ENCODE data around the gene PMS2.

GRCh38 chr7:6011541-6011940 lies 2.7 kb upstream of the PMS2 start:
- TF ChIP-seq EZH2 (IDR thresholded peaks at IDR 0.05) (no peak), EZH2phosphoT487 (IDR thresholded peaks at IDR 0.05) (no peak)
- TF ChIP-seq, protein P1, sequence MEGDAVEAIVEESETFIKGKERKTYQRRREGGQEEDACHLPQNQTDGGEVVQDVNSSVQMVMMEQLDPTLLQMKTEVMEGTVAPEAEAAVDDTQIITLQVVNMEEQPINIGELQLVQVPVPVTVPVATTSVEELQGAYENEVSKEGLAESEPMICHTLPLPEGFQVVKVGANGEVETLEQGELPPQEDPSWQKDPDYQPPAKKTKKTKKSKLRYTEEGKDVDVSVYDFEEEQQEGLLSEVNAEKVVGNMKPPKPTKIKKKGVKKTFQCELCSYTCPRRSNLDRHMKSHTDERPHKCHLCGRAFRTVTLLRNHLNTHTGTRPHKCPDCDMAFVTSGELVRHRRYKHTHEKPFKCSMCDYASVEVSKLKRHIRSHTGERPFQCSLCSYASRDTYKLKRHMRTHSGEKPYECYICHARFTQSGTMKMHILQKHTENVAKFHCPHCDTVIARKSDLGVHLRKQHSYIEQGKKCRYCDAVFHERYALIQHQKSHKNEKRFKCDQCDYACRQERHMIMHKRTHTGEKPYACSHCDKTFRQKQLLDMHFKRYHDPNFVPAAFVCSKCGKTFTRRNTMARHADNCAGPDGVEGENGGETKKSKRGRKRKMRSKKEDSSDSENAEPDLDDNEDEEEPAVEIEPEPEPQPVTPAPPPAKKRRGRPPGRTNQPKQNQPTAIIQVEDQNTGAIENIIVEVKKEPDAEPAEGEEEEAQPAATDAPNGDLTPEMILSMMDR (IDR thresholded peaks at IDR 0.05), result no peak
